OCI-LY1 (cell line): ENCODE data around the gene AKT3.

ENCODE experiments used
- H2AFZ ChIP-seq: fragments of 200-600 bp; sonication (generic), shearing (Covaris generic); 2 replicates; pipeline ENCODE4 v1.6.0; 2014; ENCODE audit warnings: antibody characterized with exemption, mild to moderate bottlenecking, low read length
- H3F3A ChIP-seq: fragments of 200-600 bp; sonication (generic), shearing (Covaris generic); 2 replicates; pipeline ENCODE4 v1.6.0; 2014; ENCODE audit warnings: mild to moderate bottlenecking, antibody characterized with exemption, low read length, moderate library complexity; ENCODE audit not compliant: insufficient read depth
- H3K27ac ChIP-seq: fragments of 200-600 bp; sonication (generic); 2 replicates; pipeline ENCODE4 v1.5.1; 2014; ENCODE audit warnings: low read length, mixed run types, mild to moderate bottlenecking, low read depth; ENCODE audit not compliant: poor library complexity, severe bottlenecking
- H3K27me3 ChIP-seq: fragments of 200-600 bp; sonication (generic); 2 replicates; pipeline ENCODE4 v1.6.0; 2014; ENCODE audit warnings: antibody characterized with exemption, mild to moderate bottlenecking, low read length, moderate library complexity; ENCODE audit not compliant: insufficient read depth
- H3K36me3 ChIP-seq: fragments of 200-600 bp; sonication (generic); 2 replicates; pipeline ENCODE4 v1.6.1; 2014; ENCODE audit warnings: mild to moderate bottlenecking, antibody characterized with exemption, low read length, moderate library complexity, mixed read lengths; ENCODE audit not compliant: insufficient read depth
- H3K4me1 ChIP-seq: fragments of 200-600 bp; sonication (generic); 2 replicates; pipeline ENCODE4 v1.5.1; 2014; ENCODE audit warnings: mild to moderate bottlenecking, low read length, moderate library complexity; ENCODE audit not compliant: insufficient read depth, severe bottlenecking
- H3K4me2 ChIP-seq: fragments of 200-600 bp; sonication (generic), shearing (Covaris generic); 2 replicates; pipeline ENCODE4 v1.6.1; 2014; ENCODE audit warnings: low read length
- H3K4me3 ChIP-seq: fragments of 200-600 bp; sonication (generic); 2 replicates; pipeline ENCODE4 v1.5.1; 2014; ENCODE audit warnings: low read length, low read depth, mild to moderate bottlenecking, mixed read lengths; ENCODE audit not compliant: poor library complexity, severe bottlenecking
- H3K79me2 ChIP-seq: fragments of 200-600 bp; shearing (Covaris generic); 2 replicates; pipeline ENCODE4 v1.6.1; 2016; ENCODE audit warnings: mixed run types, low read length, mixed read lengths; ENCODE audit not compliant: insufficient read depth
- H3K9ac ChIP-seq: fragments of 200-600 bp; sonication (generic), shearing (Covaris generic); 2 replicates; pipeline ENCODE4 v1.6.1; 2014; ENCODE audit warnings: mild to moderate bottlenecking, low read length, mixed read lengths
- H3K9me2 ChIP-seq: fragments of 200-600 bp; sonication (generic), shearing (Covaris generic); 2 replicates; pipeline ENCODE4 v1.6.1; 2014; ENCODE audit warnings: low read depth, mild to moderate bottlenecking, low read length, mixed read lengths
- H3K9me3 ChIP-seq: fragments of 200-600 bp; shearing (Covaris generic); 2 replicates; pipeline ENCODE4 v1.6.1; 2014; ENCODE audit warnings: low read length, mixed read lengths
- H4K20me1 ChIP-seq: fragments of 200-600 bp; sonication (generic), shearing (Covaris generic); 2 replicates; pipeline ENCODE4 v1.6.0; 2016; ENCODE audit warnings: mild to moderate bottlenecking, low read length; ENCODE audit not compliant: insufficient read depth
- CTCF ChIP-seq: fragments of 200-600 bp; sonication (generic), shearing (Covaris generic); IDR thresholded peaks from 2 replicates; pipeline ENCODE4 v1.5.1; 2017; ENCODE audit warnings: mild to moderate bottlenecking, antibody characterized with exemption, low read length, moderate library complexity, mixed read lengths
- EZH2 ChIP-seq: fragments of 200-600 bp; sonication (generic), shearing (Covaris generic); IDR thresholded peaks from 2 replicates; pipeline ENCODE4 v1.8.0; 2017; ENCODE audit warnings: borderline replicate concordance, mixed run types, mild to moderate bottlenecking, antibody characterized with exemption, low read length, moderate library complexity, mixed read lengths

AKT3 gene

GRCh38 chr1:243848165-243848857, 1.7 kb downstream of the AKT3 start:
- no peak overlapping the region for H3K4me3 ChIP-seq
- H3K9me3 ChIP-seq = no peaks in the 10 kb centered on the region
- no peaks in the 10 kb centered on the region for H4K20me1 ChIP-seq
- H3K27me3 ChIP-seq = no peaks in the 10 kb centered on the region
- H2AFZ ChIP-seq = no peak overlapping the region
- TF ChIP-seq EZH2 = no peak
- TF ChIP-seq CTCF = no peak
- no peak overlapping the region for H3K27ac ChIP-seq
- H3F3A ChIP-seq = no peaks in the 10 kb centered on the region
- H3K4me2 ChIP-seq = no peak overlapping the region
- no peaks in the 10 kb centered on the region for H3K9me2 ChIP-seq
- peaks cover 16% of the 10 kb centered on the region for H3K4me1 ChIP-seq
- H3K36me3 ChIP-seq = no peaks in the 10 kb centered on the region
- no peak overlapping the region for H3K9ac ChIP-seq
- no peaks in the 10 kb centered on the region for H3K79me2 ChIP-seq

GRCh38 chr1:243846761-243847160, 3.3 kb downstream of the AKT3 start:
- no peak overlapping the region for H3K4me3 ChIP-seq
- no peak overlapping the region for H2AFZ ChIP-seq
- H3K9ac ChIP-seq = no peak overlapping the region
- H3K79me2 ChIP-seq = no peaks in the 10 kb centered on the region
- H3K4me1 ChIP-seq = peaks cover 16% of the 10 kb centered on the region
- H3K27ac ChIP-seq = no peak overlapping the region
- no peak overlapping the region for H3K4me2 ChIP-seq
- H3K36me3 ChIP-seq = no peaks in the 10 kb centered on the region
- H3K27me3 ChIP-seq = no peaks in the 10 kb centered on the region
- no peaks in the 10 kb centered on the region for H3K9me3 ChIP-seq
- no peak for TF ChIP-seq CTCF
- TF ChIP-seq EZH2 = no peak
- H3F3A ChIP-seq = no peaks in the 10 kb centered on the region
- H4K20me1 ChIP-seq = no peaks in the 10 kb centered on the region
- no peaks in the 10 kb centered on the region for H3K9me2 ChIP-seq

- no peaks in the 10 kb centered on the region for H3K79me2 ChIP-seq
- no peak overlapping the region for H3K4me2 ChIP-seq
- H3K9me2 ChIP-seq = no peaks in the 10 kb centered on the region
- H3K27me3 ChIP-seq = no peaks in the 10 kb centered on the region
- H3K4me1 ChIP-seq = peaks cover 9% of the 10 kb centered on the region
- H2AFZ ChIP-seq = no peak overlapping the region
- no peak overlapping the region for H3K9ac ChIP-seq
- H3F3A ChIP-seq = no peaks in the 10 kb centered on the region
- no peaks in the 10 kb centered on the region for H4K20me1 ChIP-seq
- no peak for TF ChIP-seq EZH2
- no peak for TF ChIP-seq CTCF
- no peaks in the 10 kb centered on the region for H3K36me3 ChIP-seq
- no peak overlapping the region for H3K4me3 ChIP-seq
- H3K27ac ChIP-seq = no peak overlapping the region
- no peaks in the 10 kb centered on the region for H3K9me3 ChIP-seq
These were observed 4.2 kb downstream of the AKT3 start for GRCh38 chr1:243845888-243846287.
